Endothelial cell of umbilical vein (primary cell): ENCODE data around the gene CITED2. TPM values are rescaled to one million over a fixed set of nuclear protein-coding genes. Genes with fewer than 3 reads are reported as not detected.

ENCODE experiments used
- BruUV-seq: library from RNA; stranded (reverse); fragments of 400-500 nt; replicated peaks from 2 replicates; lab custom pipeline; 2021; lab: Mats Ljungman, UMichigan
- CTCF ChIA-PET: fragments of 300-600, 350-600 bp; sonication (Branson Sonifier 250); formaldehyde crosslinking; loops from one replicate; lab custom pipeline; 2021; ENCODE audit warnings: antibody characterized with exemption, inconsistent platforms; lab: Charles Lee
- POLR2A ChIA-PET: fragments of 300-600, 350-600 bp; sonication (Branson Sonifier 250); formaldehyde crosslinking; loops from one replicate; lab custom pipeline; 2021; ENCODE audit warnings: antibody characterized with exemption, inconsistent platforms; lab: Charles Lee
- DNase-seq: peaks from one replicate; pipeline ENCODE4 v3.0.0-alpha.2; 2011; ENCODE audit warnings: low read depth, low spot score
- FAIRE-seq: peaks from 2 replicates; lab custom pipeline; 2011; peaks lifted over from hg19 to GRCh38; lab: Jason Lieb, UNC
- H2AFZ ChIP-seq: 2 replicates; pipeline ENCODE4 v1.6.0; 2012; ENCODE audit warnings: low read depth, low read length, control low read depth, inconsistent platforms
- H3K27ac ChIP-seq: 2 replicates; pipeline ENCODE4 v1.5.1; 2011; ENCODE audit warnings: low read depth, mild to moderate bottlenecking, control low read depth, low read length, moderate library complexity; ENCODE audit not compliant: insufficient read depth
- H3K27me3 ChIP-seq, 2 experiments: 2 replicates each; pipeline versions ENCODE4 v1.6.0 to v1.6.1; 2011; ENCODE audit warnings: low read length in 2 of 2, mixed read lengths in 1 of 2; ENCODE audit not compliant: control insufficient read depth in 2 of 2, insufficient read depth in 2 of 2
- H3K36me3 ChIP-seq, 2 experiments: 2 replicates in 1 of 2; 3 replicates in 1 of 2; pipeline ENCODE4 v1.5.1; 2011; ENCODE audit warnings: low read length in 2 of 2, mild to moderate bottlenecking in 1 of 2, moderate library complexity in 1 of 2; ENCODE audit not compliant: control insufficient read depth in 2 of 2, insufficient read depth in 2 of 2; ENCODE audit errors: extremely low read depth in 1 of 2
- H3K4me1 ChIP-seq: 3 replicates; pipeline ENCODE4 v1.5.1; 2011; ENCODE audit warnings: mild to moderate bottlenecking, low read length; ENCODE audit not compliant: control insufficient read depth, insufficient read depth; ENCODE audit errors: extremely low read depth
- H3K4me2 ChIP-seq: 2 replicates; pipeline ENCODE4 v1.6.1; 2011; ENCODE audit warnings: low read length, control low read depth, mixed read lengths; ENCODE audit not compliant: insufficient read depth
- H3K4me3 ChIP-seq, 3 experiments: fragments of 200-600 bp in 1 of 3; sonication (generic), shearing (Covaris generic) in 1 of 3; replicated peaks in 1 of 3; 2 replicates each; pipeline ENCODE4 v1.5.1; 2011 to 2016; ENCODE audit warnings: control low read depth in 3 of 3, low read length in 3 of 3, mild to moderate bottlenecking in 2 of 3, inconsistent platforms in 1 of 3, low read depth in 1 of 3, moderate library complexity in 1 of 3; ENCODE audit not compliant: insufficient read depth in 1 of 3
- H3K79me2 ChIP-seq: 2 replicates; pipeline ENCODE4 v1.6.0; 2012; ENCODE audit warnings: low read length, inconsistent platforms; ENCODE audit not compliant: control insufficient read depth, insufficient read depth
- H3K9ac ChIP-seq: replicated peaks from 2 replicates; pipeline ENCODE3; 2011; ENCODE audit warnings: low read length, control low read depth; ENCODE audit not compliant: insufficient read depth; ENCODE audit errors: extremely low read depth
- H3K9me1 ChIP-seq: replicated peaks from 3 replicates; pipeline ENCODE4 v1.6.0; 2011; ENCODE audit warnings: mild to moderate bottlenecking, low read length; ENCODE audit not compliant: control insufficient read depth, insufficient read depth; ENCODE audit errors: extremely low read depth
- H3K9me3 ChIP-seq: replicated peaks from 2 replicates; pipeline ENCODE4 v1.5.1; 2012; ENCODE audit warnings: low read length, inconsistent platforms; ENCODE audit not compliant: control insufficient read depth, insufficient read depth
- H4K20me1 ChIP-seq: replicated peaks from 2 replicates; pipeline ENCODE3; 2011; ENCODE audit warnings: mild to moderate bottlenecking, low read length; ENCODE audit not compliant: control insufficient read depth, insufficient read depth; ENCODE audit errors: extremely low read depth
- CTCF ChIP-seq, 2 donors: IDR thresholded peaks; 1 replicate in 1 of 2; 2 replicates in 1 of 2; pipeline ENCODE4 v1.5.1; 2011; ENCODE audit warnings: low read length in 2 of 2, mild to moderate bottlenecking in 2 of 2, moderate library complexity in 2 of 2, control low read depth in 1 of 2, inconsistent platforms in 1 of 2, low read depth in 1 of 2; ENCODE audit not compliant: insufficient read depth in 1 of 2; ENCODE audit errors: extremely low read depth in 1 of 2
- EZH2 ChIP-seq: IDR thresholded peaks from 2 replicates; pipeline ENCODE4 v1.6.1; 2012; ENCODE audit warnings: borderline replicate concordance, low read depth, mild to moderate bottlenecking, moderate library complexity, low read length, inconsistent platforms; ENCODE audit not compliant: severe bottlenecking
- FOS ChIP-seq: IDR thresholded peaks from 2 replicates; pipeline ENCODE4 v1.6.1; 2011; ENCODE audit warnings: mild to moderate bottlenecking, low read length, moderate library complexity, borderline replicate concordance; ENCODE audit not compliant: insufficient read depth
- GATA2 ChIP-seq: IDR thresholded peaks from 2 replicates; pipeline ENCODE4 v1.7.0; 2011; ENCODE audit warnings: low read depth, mild to moderate bottlenecking, moderate library complexity, mixed read lengths, low read length; ENCODE audit not compliant: insufficient read length, insufficient read depth
- JUN ChIP-seq: IDR thresholded peaks from 2 replicates; pipeline ENCODE4 v1.6.1; 2011; ENCODE audit warnings: borderline replicate concordance, low read depth; ENCODE audit not compliant: insufficient read length, insufficient read depth
- MAX ChIP-seq: IDR thresholded peaks from 2 replicates; pipeline ENCODE4 v1.6.1; 2011; ENCODE audit not compliant: insufficient read depth, insufficient read length
- MYC ChIP-seq: IDR thresholded peaks from one replicate; pipeline ENCODE4 v1.6.1; 2011; ENCODE audit warnings: mild to moderate bottlenecking, low read depth, low read length
- POLR2A ChIP-seq: IDR thresholded peaks from 2 replicates; pipeline ENCODE4 v1.6.1; 2012; ENCODE audit warnings: low read depth, mild to moderate bottlenecking, control low read depth, low read length
- POLR2AphosphoS5 ChIP-seq: IDR thresholded peaks from 2 replicates; pipeline ENCODE4 v1.6.1; 2012; ENCODE audit warnings: low read depth, mild to moderate bottlenecking, control low read depth, low read length, moderate library complexity; ENCODE audit not compliant: insufficient read depth
- dilution Hi-C: fragments of 300-500 bp; cut with MboI; formaldehyde crosslinking; loops from one replicate; pipeline ENCODE4 v1.15.0; 2019; ENCODE audit warnings: low sequenced_read_pairs; ENCODE audit not compliant: extremely low pct_ligation_motif_present
- intact Hi-C: fragments of 100-400 bp; cut with micrococcal nuclease; formaldehyde crosslinking; loops from one replicate; pipeline ENCODE4 v1.10.0; 2022
- polyA plus RNA-seq, 4 experiments: library from polyadenylated mRNA; depleted of rRNA in 3 of 4; stranded (reverse) in 3 of 4; unstranded in 1 of 4; fragments of >200 nt; gene quantifications; 2 replicates each; pipeline versions ENCODE4 v1.2.1 to v1.2.3, GENCODE V29; 2011 to 2012; ENCODE audit warnings: missing spikeins in 1 of 4
- total RNA-seq: library from RNA; stranded (reverse); gene quantifications from 2 replicates; pipeline ENCODE4 v1.2.3, GENCODE V29; 2021

Gene CITED2
- total and polyA plus RNA-seq, 2 donors (not counting 3 experiments of a cell fraction or from before 2014, with no cell fraction given): 81.1 to 85.7 TPM

- no peaks in the 10 kb centered on the region for H3K27me3 ChIP-seq
- dilution Hi-C loops (no loop called here), intact Hi-C loops (no loop called here)
- no peak overlapping the region for H2AFZ ChIP-seq
- POLR2A ChIA-PET: no interaction called here
- H3K4me3 ChIP-seq: no peak overlapping the region
- H3K4me1 ChIP-seq: no peaks in the 10 kb centered on the region
- H3K4me2 ChIP-seq: no peak overlapping the region
- H3K79me2 ChIP-seq: no peaks in the 10 kb centered on the region
- no peak for TF ChIP-seq EZH2
- TF ChIP-seq POLR2AphosphoS5: no peak
- no peak for TF ChIP-seq MAX
- TF ChIP-seq CTCF (IDR thresholded peaks at IDR 0.05; ENCODE audit: extremely low read depth in 1 of 2, insufficient read depth in 1 of 2, low read depth in 1 of 2, low read length in 2 of 2): no peak
- TF ChIP-seq GATA2: no peak
- TF ChIP-seq POLR2A: no peak
- no peak for TF ChIP-seq FOS
- TF ChIP-seq JUN: no peak
- TF ChIP-seq MYC: no peak
- H3K27ac ChIP-seq: no peak overlapping the region
- FAIRE-seq (no peak), DNase-seq (no peak)
- CTCF ChIA-PET: interaction anchor here (0.6 to 1.1 kb wide), 3 partner anchors 15 to 1215 kb away, joined by 3 read pairs; no protein-coding TSS in a partner anchor
- no peaks in the 10 kb centered on the region for H3K9me3 ChIP-seq
- no TSS peak for BruUV-seq
- no peaks in the 10 kb centered on the region for H3K36me3 ChIP-seq
- no peak overlapping the region for H3K9ac ChIP-seq
- no peaks in the 10 kb centered on the region for H4K20me1 ChIP-seq
- H3K9me1 ChIP-seq: no peaks in the 10 kb centered on the region
Measured at GRCh38 chr6:139330306-139330705, 44.1 kb downstream of the CITED2 start.
